NCI-H748 treated with DMSO at 0.1 percent for 48 hours (cell line): ENCODE data around the gene DNAJC2.
"Not testable (repeated sequence)": the region's sequence is repeated elsewhere in the genome, so short reads cannot be mapped to it uniquely, and the experiment has no call there.

Experiments used
- DNase-seq: peaks from one replicate; lab custom pipeline; 2025; lab: John Stamatoyannopoulos, UW

DNAJC2 gene

DNA sequence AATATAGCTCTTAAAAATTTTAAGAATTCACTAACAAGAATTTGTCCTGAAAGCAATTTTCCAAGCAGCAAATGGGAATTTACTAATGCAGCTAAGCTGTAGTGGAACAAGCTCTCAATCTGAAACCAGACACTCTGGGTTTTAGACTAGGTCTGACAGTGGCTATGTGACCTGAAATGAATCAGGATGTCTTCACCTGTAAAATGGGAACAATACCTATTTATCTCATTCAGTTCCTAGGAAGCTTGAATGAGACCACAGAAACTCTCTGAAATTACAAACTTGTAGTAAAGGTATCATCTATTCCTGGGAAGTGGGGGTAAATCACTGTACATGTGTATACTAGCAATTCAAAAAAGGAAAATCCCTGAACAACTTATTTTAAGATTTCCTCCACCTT is 1.2 kb downstream of the DNAJC2 start:
- DNase-seq: no peak

DNA sequence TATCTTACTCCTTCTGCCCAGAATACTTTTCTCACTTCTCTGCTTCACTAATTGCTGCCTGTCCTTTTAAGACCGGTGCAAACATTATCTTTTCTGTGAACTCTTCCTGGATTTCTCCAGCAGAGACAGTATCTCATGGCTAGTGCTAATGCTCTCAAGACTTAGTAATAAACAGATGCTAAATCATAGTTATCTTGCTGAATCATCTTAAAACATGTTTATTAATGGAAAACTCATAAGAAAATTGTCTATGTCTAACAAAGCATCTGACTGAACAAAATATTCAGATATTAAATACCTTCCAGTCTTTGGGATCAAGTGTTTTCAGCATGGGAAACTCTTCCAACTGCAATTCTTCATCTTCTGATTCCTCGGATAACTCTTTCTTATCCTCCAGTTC is 3.1 kb downstream of the DNAJC2 start:
- no peak for DNase-seq

DNA sequence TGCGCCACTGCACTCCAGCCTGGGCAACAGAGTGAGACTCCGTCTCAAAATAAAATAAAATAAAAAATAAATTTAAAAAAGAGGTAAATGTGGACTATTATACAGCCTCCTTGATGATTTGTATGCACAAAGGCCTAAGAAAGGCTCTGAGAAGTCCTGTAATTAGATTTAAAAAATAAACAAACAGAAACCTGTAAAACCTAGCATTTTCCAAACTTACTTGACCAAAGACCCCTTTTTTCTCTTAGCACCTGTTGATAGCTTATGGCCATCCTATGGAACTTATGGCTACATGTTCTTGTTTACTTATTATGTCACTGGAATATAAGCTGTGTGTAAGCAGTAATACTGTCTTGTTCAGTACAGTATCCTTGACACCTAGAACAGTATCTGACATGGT is 5.7 kb downstream of the DNAJC2 start:
- no peak for DNase-seq

DNA sequence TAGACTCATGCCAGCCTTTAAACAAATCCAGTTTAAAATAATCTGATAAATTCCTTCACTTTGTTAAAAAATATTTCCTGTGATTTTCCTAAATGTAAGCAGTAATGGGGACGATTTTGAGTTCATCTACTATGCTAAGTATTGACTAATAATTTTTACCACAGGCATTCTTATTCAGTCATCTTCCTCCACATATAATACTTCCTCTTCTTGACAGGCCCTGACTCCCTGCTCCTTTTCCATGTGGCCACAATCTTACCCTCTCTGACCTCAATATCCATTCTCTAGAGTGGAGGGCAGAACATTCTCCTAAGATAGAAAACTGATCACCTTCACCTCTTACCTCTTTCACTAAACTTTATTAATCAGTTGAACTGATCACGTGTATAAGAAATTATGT is 7.8 kb downstream of the DNAJC2 start:
- no peak for DNase-seq

DNA sequence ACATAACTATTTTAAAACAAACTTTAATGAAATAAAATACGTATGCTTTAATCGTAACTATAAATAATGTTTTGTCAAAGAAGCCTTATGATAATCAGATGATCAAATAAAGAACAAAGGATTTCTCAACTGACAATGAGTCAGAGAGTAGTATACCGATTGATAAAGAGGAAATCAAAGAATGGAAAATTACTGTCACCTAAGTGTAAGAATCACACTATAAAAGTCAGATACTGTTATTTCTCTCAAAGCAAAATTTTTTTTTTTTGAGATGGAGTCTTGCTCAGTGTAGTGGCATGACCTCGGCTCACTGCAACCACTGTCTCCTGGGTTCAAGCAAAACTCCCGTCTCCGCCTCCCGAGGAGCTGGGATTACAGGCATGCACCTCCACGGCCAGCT is 18.8 kb downstream of the DNAJC2 start:
- DNase-seq: no peak

DNA sequence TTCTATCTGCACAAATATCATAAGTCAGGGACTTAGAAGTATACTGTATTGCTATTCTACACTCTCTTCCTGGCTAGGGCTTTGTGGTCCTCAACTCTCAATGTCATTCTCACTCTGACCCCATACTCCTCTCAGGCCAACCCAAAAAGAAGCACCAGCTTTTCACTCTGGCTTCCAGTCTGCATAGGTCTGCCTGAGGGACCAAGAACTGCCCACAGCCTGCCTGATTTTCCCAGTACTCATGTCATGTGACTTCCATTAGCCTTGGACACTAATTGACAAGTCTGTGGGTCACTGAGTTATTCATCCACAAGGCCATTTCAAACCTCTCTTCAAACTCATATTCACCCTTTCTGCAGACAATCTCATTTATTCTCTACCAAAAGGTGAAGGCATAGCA is 27.6 kb downstream of the DNAJC2 start:
- no peak for DNase-seq

DNA sequence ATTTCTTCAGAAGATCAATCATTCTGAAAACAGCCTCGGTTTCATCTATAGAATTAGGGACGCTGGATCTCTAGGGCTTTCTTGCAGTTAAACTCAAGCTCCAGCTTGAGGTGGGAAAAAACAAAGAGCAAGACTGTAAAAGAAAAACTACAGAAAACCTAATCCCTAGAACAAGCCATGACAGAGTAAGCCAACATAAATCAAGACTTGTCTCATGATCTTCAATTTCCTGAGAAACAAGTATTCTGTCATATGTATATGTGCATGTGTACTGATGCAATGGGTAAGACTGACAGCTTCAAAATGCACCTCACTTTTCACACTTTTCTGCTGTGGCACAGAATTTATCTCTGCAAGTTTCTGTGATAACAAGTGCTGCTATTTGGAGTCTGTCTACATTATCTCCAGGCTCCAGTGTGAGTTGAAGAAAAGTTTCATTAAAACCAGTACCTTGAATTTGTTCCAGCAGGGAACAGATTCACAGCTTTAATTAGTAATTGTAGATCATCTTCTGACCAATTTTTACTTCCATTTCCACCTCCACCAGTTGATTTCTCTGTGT is 28.1 kb downstream of the DNAJC2 start:
- DNase-seq: no peak

DNA sequence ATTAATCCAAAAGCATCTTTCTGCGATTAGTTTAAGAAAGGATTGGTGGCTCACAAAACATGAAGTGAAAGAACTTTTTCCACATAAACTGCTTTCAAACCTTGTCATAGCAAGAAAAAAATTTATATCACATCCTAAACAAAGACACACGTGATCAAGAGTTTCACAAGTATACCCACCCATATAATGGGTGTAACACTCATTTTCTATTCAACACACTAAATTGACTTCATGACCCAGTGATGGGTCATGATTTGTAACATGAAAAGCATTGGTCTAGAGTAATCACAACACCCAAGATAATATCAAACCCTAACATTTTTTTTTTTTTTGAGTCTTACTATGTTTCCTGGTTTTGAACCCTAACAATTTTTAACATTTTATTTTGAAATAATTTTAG is 29.7 kb downstream of the DNAJC2 start:
- no peak for DNase-seq

DNA sequence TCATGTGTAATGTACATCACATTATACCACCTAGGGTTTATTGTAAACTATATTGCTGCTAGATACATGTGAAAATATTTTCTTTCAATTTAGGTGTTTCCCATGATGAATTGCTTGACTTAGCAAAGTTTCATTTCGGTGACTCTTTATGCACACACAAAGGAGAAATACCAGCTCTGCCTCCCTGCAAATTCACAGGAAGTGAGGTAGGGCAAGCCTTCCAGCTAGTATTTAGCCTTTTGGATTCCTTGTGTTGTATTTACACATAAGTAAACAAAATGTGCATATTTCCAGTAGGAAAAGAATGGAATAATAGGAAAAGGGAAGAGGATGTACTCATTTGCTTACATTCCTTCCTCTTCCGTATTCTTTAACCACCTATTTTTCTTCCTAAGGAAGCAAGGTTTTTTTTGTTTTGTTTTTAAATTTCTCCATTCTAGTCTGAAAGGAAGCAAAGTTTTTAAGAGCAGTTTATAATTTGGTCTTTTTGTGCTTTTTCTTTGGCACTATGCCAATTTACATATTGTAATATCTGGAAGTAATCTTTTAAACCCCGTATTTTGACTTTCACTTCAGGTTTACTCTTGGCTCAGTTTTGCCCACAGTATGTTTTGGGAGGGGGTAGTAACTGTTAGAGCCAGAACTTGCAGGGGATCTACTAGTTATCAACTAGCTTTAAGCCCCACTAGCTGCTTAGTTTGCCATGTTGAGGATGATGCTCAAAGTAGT is 36.9 kb downstream of the DNAJC2 start:
- no peak for DNase-seq

DNA sequence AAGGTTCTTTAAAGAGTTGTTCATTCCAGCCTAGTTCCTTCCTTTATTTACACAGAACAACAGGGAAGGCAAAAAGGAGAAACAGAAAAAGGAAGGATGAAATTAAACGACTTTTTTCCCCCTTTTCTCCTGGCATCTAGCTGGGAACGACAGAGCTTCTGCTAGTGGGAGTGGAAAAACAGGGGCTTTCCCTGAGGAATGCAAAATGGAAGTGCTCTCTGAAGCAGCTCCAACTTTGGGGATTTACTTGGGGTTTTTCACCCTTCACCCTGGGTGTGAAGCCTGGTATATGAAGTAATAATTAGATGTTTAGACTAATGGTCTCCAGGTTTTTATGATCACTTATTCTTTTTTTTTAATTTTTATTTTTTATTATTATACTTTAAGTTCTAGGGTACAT is 43.1 kb downstream of the DNAJC2 start:
- DNase-seq: no peak

DNA sequence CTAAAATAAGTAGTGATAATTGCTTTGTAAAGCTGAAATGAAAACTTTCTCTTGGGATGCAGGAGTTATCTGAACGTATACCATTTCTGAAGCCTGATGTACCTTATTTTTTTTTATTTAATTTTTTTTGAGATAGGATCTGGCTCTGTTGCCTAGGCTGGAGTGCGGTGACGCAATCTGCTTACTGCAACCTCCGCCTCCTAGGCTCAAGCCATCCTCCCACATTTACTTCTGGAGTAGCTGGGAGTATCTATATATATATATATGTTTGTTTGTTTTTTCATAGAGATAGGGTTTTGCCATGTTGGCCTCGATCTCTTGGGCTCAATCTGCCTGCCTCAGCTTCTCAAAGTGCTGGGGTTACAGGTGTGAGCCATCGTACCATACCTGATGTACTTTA is 44.9 kb downstream of the DNAJC2 start:
- no peak for DNase-seq

DNA sequence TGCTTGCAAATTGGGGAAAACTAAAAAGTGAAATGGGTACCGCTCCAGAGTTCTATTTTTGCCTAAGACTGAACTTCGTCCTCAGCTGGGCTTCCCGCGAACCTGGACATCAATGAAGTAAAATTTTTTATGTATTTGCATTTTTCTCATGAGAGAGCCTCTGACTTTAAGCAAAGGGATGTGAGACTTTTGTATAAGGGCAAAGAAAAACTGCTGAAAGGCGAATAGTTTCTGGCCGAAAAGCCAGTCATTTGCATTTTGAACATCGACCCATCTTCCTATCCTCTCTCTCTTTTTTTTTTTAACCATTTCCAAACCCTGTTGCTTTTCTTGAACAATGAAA is 46.8 kb downstream of the DNAJC2 start:
- DNase-seq: no peak

DNA sequence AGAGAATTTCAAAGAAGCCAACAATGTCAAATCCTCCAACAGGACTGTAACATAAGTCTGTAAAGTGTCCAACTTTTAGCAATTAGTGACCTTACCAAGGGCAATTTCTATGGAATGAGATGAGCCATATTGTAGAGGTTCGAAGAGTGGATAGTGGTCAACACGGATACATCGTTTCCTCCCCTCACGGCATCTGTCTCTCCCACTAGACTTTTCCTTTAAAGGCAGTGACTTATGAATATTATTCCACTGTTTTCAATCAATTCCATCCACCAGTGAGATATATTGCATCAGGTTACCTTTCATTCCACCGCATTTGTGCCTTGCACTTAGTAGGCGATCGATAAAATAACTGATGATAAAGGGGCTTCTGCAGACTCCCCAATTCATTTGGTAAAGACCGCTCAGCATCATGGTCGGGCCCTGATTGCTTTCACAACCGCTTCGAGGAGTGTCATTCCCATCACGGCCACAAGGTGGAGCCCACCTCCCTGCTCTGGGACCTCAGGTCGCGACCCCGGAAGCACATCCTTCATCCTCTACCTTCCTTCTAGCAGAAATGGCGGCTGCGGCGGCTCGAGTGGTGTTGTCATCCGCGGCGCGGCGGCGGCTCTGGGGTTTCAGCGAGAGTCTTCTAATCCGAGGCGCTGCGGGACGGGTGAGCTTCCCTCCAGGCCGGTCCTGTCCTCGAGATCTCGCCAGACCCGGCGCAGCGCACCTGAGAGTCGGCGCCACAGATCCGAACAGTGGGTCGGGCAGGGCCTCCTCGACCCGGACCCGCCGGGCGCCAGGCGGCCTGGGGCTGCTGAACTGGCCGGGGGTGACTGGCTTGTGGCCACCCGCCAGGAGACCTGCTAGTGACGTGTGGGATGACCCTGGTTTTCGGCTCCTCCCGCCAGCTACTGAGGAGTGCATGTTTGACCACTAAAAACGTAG is 47.4 kb downstream of the DNAJC2 start, which contains the start of gene PMPCB:
PMPCB (plus strand) TSS at position 535 of the 936 bp plus-strand sequence; CDS start at position 560, 25 bp downstream.
- peak; percentile 85 for DNase-seq

DNA sequence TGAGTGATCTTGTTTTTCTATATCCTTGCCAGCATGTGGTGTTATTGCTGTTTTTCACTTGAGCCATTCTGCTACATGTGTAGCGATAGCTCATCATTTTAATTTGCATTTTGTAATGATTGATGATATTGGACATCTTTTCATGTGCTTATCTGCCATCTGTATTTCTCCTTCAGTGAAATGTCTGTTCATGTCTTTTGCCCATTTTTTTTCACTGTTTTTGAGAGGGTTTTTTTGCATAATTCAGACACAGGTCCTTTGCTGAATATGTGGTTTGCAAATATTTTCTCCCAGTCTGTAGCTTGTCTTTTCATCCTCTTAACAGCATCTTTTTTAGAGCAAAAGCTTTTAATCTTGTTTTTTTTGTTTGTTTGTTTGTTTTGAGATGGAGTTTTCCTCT is 51.0 kb downstream of the DNAJC2 start:
- DNase-seq: no peak

DNA sequence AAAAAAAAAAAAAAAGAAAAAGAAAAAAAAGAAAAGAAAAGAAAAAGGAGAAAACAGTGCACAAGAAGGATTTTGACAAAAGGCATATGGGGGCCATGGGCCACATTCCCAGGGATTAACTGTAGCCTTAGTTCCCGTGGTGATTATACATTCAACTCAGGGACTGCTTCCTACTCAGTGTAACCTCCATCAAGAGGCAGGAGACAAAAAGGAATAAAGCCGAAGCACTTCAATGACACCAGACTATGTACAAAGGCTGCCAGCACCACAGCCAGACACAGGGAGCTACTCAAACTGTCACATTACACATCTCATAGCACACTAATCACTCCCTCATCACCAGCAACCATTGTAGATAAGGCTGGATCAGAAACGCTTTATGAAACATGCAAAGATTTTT is 52.4 kb downstream of the DNAJC2 start:
- DNase-seq: no peak

DNA sequence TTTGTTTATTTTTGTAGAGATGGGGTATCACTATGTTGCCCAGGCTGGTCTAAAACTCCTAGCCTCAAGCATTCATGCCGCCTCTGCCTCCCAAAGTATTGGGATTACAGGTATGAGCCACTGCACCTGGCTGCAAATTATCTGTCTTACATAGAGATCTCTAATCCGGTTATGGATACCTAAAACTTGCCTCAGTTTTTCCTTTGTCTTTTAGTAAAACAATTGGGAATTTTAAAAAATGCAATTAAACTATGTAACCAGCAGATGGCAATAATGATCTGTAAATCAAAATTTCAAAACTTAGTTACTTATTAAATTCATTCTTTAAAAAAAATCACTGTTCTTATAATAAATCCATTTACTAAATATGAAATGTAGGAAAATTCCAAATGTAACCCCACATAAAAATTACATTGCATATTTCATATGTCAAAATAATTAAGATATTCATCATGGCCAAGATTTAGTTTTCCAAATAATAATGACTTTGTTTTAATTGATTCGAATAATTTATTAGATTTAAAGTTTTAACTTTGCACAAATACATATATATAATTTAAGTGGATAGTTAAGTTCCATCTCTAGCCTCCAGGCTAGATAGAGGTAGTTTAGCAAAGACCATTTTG is 61.7 kb downstream of the DNAJC2 start:
- not testable (repeated sequence) for DNase-seq

DNA sequence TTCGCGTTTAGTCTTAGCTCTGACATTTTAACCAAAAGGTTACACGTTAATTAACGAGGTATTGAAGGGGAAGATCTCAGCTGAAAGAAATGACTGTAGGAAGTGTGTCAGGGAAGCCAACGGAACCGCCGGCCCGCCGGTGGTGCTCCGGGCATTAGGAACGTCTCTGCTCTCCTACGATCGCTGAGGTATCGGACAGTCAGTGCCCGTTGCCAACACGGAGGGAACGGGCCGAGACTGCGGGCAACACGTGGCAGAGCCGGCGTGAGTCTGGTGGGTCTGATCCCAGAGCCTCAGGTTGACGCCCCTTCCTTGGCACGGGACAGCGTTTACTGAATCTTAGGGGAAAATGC is 63.8 kb downstream of the DNAJC2 start:
- not testable (repeated sequence) for DNase-seq

DNA sequence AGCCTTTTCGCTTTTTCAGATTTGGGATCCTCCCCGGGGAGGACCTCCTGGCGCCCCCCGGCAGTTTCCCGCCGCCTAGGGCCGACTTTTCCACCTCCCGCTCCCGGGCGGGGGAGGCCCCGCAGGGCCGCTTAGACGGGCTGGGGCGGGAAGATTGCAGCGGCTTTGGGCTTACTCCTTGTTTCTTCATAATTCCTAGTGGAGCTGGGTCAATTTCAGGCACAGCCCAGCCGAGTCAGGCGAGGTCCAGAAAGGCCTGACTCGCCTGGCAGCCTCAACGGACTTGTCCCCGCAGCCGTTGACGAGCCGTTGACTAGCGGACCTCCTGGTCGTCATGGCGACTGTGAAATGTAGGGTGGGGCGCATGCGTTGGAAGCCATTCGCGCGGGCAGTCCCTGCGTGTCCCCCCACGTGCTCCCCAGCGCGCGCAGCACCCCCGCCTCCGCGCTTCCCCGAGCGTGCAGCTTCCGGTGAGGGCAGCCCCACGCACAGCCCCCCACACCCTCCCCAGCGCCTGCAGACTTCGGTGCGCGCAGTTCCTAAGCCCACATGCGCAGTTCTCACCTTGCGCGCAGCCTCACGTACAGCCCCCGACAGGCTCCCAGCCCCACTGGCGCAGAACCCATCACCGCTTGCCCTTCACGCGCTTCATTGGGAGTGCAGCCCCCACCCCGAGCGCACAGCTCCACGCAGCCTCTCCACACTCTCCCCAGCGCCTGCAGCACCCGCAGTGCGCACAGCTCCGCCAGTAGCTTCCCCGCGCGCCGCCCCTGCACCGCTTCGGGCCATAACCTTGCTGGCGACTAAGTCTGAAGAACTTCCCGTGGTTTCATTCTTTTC is 64.4 kb downstream of the DNAJC2 start:
- DNase-seq: peak; percentile 62

DNA sequence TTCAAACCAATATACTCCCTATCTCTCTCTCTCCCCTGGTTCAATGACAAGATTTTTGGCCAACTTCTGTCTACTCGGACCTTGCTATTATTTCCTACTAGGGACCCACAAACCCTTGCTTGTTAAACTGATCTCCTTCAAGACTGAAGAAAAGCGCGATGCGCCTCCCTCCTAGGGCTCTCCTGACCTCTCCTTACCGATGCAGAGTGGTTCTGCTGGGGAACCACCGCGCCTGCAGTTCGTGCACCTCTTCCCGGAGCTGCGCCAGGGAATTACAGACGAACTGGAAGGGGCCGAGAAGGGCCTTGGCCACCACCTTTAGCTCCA is 65.0 kb downstream of the DNAJC2 start:
- peak; percentile 32 for DNase-seq

DNA sequence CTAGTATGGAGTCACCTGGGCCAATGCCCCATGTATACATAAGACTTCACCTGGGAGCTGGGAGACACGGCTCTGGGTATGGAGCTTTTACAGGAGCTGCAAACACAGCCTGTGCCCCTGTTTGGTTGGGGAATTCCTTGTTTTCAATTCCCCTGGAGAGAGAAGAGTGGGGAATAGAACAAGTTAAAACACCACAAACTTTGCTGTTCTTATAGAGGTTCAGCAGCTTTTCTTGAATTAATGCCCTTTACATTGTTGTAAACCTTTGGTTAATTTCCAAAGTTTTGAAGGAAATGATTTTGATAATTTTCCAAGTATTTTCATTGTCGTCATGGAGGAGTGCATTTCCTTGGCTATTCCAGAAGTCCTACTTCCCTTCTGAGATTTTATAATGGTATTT is 66.4 kb downstream of the DNAJC2 start:
- DNase-seq: not testable (repeated sequence)

DNA sequence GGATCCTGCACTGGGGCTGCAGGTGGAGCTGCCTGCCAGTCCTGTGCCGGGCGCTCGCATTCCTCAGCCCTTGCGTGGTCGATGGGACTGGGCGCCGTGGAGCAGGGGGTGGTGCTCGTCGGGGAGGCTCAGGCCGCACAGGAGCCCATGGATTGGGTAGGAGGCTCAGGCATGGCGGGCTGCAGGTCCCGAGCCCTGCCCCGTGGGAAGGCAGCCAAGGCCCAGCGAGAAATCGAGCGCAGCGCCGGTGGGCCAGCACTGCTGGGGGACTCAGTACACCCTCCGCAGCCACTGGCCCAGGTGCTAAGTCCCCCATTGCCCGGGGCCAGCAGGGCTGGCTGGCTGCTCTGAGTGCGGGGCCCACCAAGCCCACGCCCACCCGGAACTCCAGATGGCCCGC is 69.7 kb downstream of the DNAJC2 start:
- DNase-seq: not testable (repeated sequence)

DNA sequence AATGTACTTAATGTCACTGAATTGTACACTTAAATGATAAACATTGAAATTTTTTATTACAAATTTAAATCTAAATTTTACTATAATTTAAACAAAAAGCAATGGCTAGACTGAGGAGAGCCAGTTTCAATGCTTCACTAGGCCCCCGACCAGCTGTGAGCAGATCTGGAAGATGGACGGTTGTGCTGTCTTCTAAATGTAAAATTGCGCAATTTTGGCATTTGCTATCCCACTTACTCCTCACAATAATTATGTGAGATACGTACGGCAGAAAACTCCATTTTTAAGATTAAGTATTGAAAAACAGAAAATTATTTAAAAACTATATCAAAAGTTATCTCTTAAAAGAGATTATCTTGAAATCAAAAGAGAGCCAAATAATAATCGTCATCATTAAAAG is 71.2 kb downstream of the DNAJC2 start:
- DNase-seq: not testable (repeated sequence)
